ENCODE results near the gene GPC3.

DNA sequence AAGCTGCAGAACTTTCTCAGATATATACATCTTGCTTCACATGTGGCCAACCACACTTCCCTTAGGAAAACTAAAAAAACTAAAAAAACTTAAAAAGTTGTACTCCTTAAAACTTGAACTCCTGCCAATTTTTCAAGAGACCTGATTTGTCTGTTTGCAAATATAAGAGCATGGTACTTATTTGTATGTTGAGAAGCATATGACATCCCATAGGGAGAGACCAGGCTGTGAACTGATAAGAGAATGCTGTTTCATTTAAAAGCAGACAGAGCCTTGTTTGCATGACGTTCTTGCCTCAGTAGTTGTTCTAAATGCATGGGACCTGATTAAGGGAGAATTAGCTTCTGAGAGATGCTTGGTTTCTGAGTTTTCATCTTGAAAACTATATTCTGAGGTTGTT, 169.9 kb downstream of the GPC3 start:
- TF ChIP-seq, protein P1, sequence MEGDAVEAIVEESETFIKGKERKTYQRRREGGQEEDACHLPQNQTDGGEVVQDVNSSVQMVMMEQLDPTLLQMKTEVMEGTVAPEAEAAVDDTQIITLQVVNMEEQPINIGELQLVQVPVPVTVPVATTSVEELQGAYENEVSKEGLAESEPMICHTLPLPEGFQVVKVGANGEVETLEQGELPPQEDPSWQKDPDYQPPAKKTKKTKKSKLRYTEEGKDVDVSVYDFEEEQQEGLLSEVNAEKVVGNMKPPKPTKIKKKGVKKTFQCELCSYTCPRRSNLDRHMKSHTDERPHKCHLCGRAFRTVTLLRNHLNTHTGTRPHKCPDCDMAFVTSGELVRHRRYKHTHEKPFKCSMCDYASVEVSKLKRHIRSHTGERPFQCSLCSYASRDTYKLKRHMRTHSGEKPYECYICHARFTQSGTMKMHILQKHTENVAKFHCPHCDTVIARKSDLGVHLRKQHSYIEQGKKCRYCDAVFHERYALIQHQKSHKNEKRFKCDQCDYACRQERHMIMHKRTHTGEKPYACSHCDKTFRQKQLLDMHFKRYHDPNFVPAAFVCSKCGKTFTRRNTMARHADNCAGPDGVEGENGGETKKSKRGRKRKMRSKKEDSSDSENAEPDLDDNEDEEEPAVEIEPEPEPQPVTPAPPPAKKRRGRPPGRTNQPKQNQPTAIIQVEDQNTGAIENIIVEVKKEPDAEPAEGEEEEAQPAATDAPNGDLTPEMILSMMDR (conservative IDR thresholded peaks at IDR 0.05 in 1 of 2, IDR thresholded peaks at IDR 0.05 in 1 of 2; ENCODE audit: extremely low read depth in 1 of 2, insufficient read depth in 1 of 2, low read depth in 1 of 2, low read length in 2 of 2): no peak
- TF ChIP-seq EZH2 (IDR thresholded peaks at IDR 0.05; ENCODE audit: borderline replicate concordance, low read length): no peak
